HEK293 (cell line): Measurements from ENCODE around the gene SCAND1.

Source experiments
- MZF1 ChIP-seq: fragments of 450-650 bp; formaldehyde crosslinking; IDR thresholded peaks from 2 replicates; pipeline ENCODE4 v1.5.1; 2017; ENCODE audit warnings: missing biosample characterization, missing genetic modification characterization, borderline replicate concordance
- RBAK ChIP-seq: fragments of 450-650 bp; formaldehyde crosslinking; IDR thresholded peaks from 2 replicates; pipeline ENCODE4 v1.5.1; 2016; ENCODE audit warnings: missing biosample characterization, missing genetic modification characterization
- SP2 ChIP-seq: fragments of 450-650 bp; formaldehyde crosslinking; IDR thresholded peaks from 2 replicates; pipeline ENCODE4 v1.5.1; 2016; ENCODE audit warnings: missing biosample characterization, missing genetic modification characterization
- ZBTB21 ChIP-seq: fragments of 450-650 bp; formaldehyde crosslinking; IDR thresholded peaks from 2 replicates; pipeline ENCODE4 v1.5.1; 2017; ENCODE audit warnings: missing biosample characterization, missing genetic modification characterization
- ZBTB26 ChIP-seq: fragments of 450-650 bp; formaldehyde crosslinking; optimal IDR thresholded peaks from 2 replicates; pipeline ENCODE3; 2016; ENCODE audit warnings: missing biosample characterization, mild to moderate bottlenecking, missing genetic modification characterization
- ZNF114 ChIP-seq: fragments of 450-650 bp; formaldehyde crosslinking; IDR thresholded peaks from 2 replicates; pipeline ENCODE4 v1.5.0; 2017; ENCODE audit warnings: missing biosample characterization, missing genetic modification characterization
- ZNF26 ChIP-seq: fragments of 450-650 bp; formaldehyde crosslinking; IDR thresholded peaks from 2 replicates; pipeline ENCODE4 v1.5.1; 2016; ENCODE audit warnings: missing biosample characterization, missing genetic modification characterization
- ZNF274 ChIP-seq, 2 experiments: fragments of 200-500 bp in 1 of 2; fragments of 450-650 bp in 1 of 2; sonication (Bioruptor generic) in 1 of 2; formaldehyde crosslinking in 1 of 2; IDR thresholded peaks; 2 replicates each; pipeline versions ENCODE4 v1.5.1 to v1.6.1; 2014 to 2016; ENCODE audit warnings: borderline replicate concordance in 1 of 2, inconsistent platforms in 1 of 2, low read length in 1 of 2, missing biosample characterization in 1 of 2, missing genetic modification characterization in 1 of 2
- TF ChIP-seq, protein P1 (sequence below): fragments of 450-650 bp; formaldehyde crosslinking; IDR thresholded peaks from 2 replicates; pipeline ENCODE4 v1.5.1; 2016; ENCODE audit warnings: missing biosample characterization, missing genetic modification characterization
- TF ChIP-seq, protein P2 (sequence below): IDR thresholded peaks from 2 replicates; pipeline ENCODE4 v1.6.1; 2011; ENCODE audit warnings: mild to moderate bottlenecking, low read depth, low read length, borderline replicate concordance

- TF ChIP-seq SP2 (tag by site-specific recombination) (no peak), RBAK (tag by site-specific recombination) (no peak), MZF1 (tag by site-specific recombination) (no peak), ZBTB21 (tag by site-specific recombination) (no peak), ZBTB26 (no peak), ZNF26 (tag by site-specific recombination) (no peak), ZNF274 (IDR thresholded peaks at IDR 0.05; ENCODE audit: low read length) (no peak), ZNF274 (tag by site-specific recombination; IDR thresholded peaks at IDR 0.05; ENCODE audit: borderline replicate concordance) (no peak), ZNF114 (no peak)
- TF ChIP-seq, protein P1, sequence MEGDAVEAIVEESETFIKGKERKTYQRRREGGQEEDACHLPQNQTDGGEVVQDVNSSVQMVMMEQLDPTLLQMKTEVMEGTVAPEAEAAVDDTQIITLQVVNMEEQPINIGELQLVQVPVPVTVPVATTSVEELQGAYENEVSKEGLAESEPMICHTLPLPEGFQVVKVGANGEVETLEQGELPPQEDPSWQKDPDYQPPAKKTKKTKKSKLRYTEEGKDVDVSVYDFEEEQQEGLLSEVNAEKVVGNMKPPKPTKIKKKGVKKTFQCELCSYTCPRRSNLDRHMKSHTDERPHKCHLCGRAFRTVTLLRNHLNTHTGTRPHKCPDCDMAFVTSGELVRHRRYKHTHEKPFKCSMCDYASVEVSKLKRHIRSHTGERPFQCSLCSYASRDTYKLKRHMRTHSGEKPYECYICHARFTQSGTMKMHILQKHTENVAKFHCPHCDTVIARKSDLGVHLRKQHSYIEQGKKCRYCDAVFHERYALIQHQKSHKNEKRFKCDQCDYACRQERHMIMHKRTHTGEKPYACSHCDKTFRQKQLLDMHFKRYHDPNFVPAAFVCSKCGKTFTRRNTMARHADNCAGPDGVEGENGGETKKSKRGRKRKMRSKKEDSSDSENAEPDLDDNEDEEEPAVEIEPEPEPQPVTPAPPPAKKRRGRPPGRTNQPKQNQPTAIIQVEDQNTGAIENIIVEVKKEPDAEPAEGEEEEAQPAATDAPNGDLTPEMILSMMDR (tag by site-specific recombination) = no peak
- TF ChIP-seq, protein P2, sequence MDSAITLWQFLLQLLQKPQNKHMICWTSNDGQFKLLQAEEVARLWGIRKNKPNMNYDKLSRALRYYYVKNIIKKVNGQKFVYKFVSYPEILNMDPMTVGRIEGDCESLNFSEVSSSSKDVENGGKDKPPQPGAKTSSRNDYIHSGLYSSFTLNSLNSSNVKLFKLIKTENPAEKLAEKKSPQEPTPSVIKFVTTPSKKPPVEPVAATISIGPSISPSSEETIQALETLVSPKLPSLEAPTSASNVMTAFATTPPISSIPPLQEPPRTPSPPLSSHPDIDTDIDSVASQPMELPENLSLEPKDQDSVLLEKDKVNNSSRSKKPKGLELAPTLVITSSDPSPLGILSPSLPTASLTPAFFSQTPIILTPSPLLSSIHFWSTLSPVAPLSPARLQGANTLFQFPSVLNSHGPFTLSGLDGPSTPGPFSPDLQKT = no peak
Measured at GRCh38 chr20:35978041-35978513, 23.8 kb upstream of the SCAND1 start.
